ENCODE measurements around the gene GAS2L1.

DNA sequence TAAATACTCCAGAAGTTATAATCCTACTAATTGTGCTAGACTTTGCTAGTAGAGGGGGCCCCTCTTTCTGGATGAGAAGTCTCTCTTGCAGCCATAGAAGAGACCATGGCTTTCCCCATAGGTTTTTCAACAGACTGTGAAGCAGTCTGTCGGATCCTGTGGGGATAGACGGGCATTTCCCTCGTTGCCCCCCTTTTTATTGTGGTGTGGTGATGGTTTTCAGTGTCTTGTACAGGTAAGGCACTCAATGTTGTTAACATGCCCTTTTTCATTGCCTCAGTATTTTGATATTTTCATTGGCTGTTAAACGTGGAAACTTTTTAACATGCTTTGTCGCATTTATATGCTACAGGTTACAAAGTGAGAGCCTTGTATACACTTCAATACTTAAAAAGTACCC, 16.4 kb upstream of the GAS2L1 start:
- TF ChIP-seq, protein P1, sequence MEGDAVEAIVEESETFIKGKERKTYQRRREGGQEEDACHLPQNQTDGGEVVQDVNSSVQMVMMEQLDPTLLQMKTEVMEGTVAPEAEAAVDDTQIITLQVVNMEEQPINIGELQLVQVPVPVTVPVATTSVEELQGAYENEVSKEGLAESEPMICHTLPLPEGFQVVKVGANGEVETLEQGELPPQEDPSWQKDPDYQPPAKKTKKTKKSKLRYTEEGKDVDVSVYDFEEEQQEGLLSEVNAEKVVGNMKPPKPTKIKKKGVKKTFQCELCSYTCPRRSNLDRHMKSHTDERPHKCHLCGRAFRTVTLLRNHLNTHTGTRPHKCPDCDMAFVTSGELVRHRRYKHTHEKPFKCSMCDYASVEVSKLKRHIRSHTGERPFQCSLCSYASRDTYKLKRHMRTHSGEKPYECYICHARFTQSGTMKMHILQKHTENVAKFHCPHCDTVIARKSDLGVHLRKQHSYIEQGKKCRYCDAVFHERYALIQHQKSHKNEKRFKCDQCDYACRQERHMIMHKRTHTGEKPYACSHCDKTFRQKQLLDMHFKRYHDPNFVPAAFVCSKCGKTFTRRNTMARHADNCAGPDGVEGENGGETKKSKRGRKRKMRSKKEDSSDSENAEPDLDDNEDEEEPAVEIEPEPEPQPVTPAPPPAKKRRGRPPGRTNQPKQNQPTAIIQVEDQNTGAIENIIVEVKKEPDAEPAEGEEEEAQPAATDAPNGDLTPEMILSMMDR (conservative IDR thresholded peaks at IDR 0.05; ENCODE audit: low read depth in 2 of 2), result no peak
- no peak for TF ChIP-seq EZH2 (IDR thresholded peaks at IDR 0.05; ENCODE audit: low read depth, unreplicated experiment)

All from GM23338 (cell line).